Astrocyte (in vitro differentiated cells and primary cell): Measurements from ENCODE around the gene ITFG2. TPM values are rescaled to one million over a fixed set of nuclear protein-coding genes. Genes with fewer than 3 reads are reported as not detected.

Experiments
- DNase-seq: peaks from one replicate; pipeline ENCODE4 v3.0.0-alpha.2; 2010; ENCODE audit warnings: low read depth
- FAIRE-seq: peaks from 2 replicates; lab custom pipeline; 2011; peaks lifted over from hg19 to GRCh38; lab: Jason Lieb, UNC
- H2AFZ ChIP-seq: 2 replicates; pipeline ENCODE4 v1.6.0; 2012; ENCODE audit warnings: low read depth, low read length, inconsistent platforms
- H3K27ac ChIP-seq: 2 replicates; pipeline ENCODE4 v1.5.1; 2011; ENCODE audit warnings: low read depth, low read length, inconsistent platforms
- H3K27me3 ChIP-seq: 2 replicates; pipeline ENCODE4 v1.6.0; 2011; ENCODE audit warnings: low read length, inconsistent platforms; ENCODE audit not compliant: insufficient read depth
- H3K36me3 ChIP-seq: 2 replicates; pipeline ENCODE4 v1.5.1; 2011; ENCODE audit warnings: low read length, inconsistent platforms; ENCODE audit not compliant: insufficient read depth
- H3K4me1 ChIP-seq: 2 replicates; pipeline ENCODE4 v1.5.1; 2011; ENCODE audit warnings: low read length, inconsistent platforms; ENCODE audit not compliant: insufficient read depth
- H3K4me2 ChIP-seq: 2 replicates; pipeline ENCODE4 v1.6.0; 2012; ENCODE audit warnings: low read length, inconsistent platforms
- H3K4me3 ChIP-seq: 2 replicates; pipeline ENCODE4 v1.5.1; 2011; ENCODE audit warnings: low read depth, mild to moderate bottlenecking, low read length, inconsistent platforms; ENCODE audit not compliant: insufficient read depth
- H3K79me2 ChIP-seq: 2 replicates; pipeline ENCODE4 v1.6.0; 2012; ENCODE audit warnings: mild to moderate bottlenecking, low read length, inconsistent platforms; ENCODE audit not compliant: insufficient read depth
- H3K9ac ChIP-seq: 2 replicates; pipeline ENCODE4 v1.6.0; 2012; ENCODE audit warnings: mild to moderate bottlenecking, low read length, inconsistent platforms
- H3K9me3 ChIP-seq: 2 replicates; pipeline ENCODE4 v1.5.1; 2012; ENCODE audit warnings: low read depth, mild to moderate bottlenecking, low read length, inconsistent platforms; ENCODE audit not compliant: insufficient read depth
- H4K20me1 ChIP-seq: 2 replicates; pipeline ENCODE4 v1.6.0; 2012; ENCODE audit warnings: low read length, inconsistent platforms; ENCODE audit not compliant: insufficient read depth
- H3K27ac Mint-ChIP-seq: one replicate; pipeline ENCODE4 v1.8.0; 2021; ENCODE audit warnings: mild to moderate bottlenecking, mixed read lengths; ENCODE audit not compliant: unreplicated experiment
- H3K27me3 Mint-ChIP-seq: one replicate; pipeline ENCODE4 v1.8.0; 2021; ENCODE audit warnings: low read depth, mixed read lengths; ENCODE audit not compliant: unreplicated experiment
- H3K36me3 Mint-ChIP-seq: one replicate; pipeline ENCODE4 v1.8.0; 2021; ENCODE audit warnings: low read depth, mixed read lengths; ENCODE audit not compliant: unreplicated experiment
- H3K4me1 Mint-ChIP-seq: one replicate; pipeline ENCODE4 v1.8.0; 2021; ENCODE audit warnings: low read depth, mixed read lengths; ENCODE audit not compliant: unreplicated experiment
- H3K4me3 Mint-ChIP-seq: one replicate; pipeline ENCODE4 v1.8.0; 2021; ENCODE audit warnings: mild to moderate bottlenecking, moderate library complexity, mixed read lengths; ENCODE audit not compliant: unreplicated experiment
- H3K9me3 Mint-ChIP-seq: one replicate; pipeline ENCODE4 v1.8.0; 2021; ENCODE audit warnings: mild to moderate bottlenecking, mixed read lengths; ENCODE audit not compliant: unreplicated experiment
- CTCF ChIP-seq: IDR thresholded peaks from 2 replicates; pipeline ENCODE4 v1.5.1; 2011; ENCODE audit warnings: low read depth, mild to moderate bottlenecking, inconsistent platforms, low read length, moderate library complexity; ENCODE audit not compliant: insufficient read depth
- EZH2 ChIP-seq: IDR thresholded peaks from 2 replicates; pipeline ENCODE4 v1.6.1; 2012; ENCODE audit warnings: mild to moderate bottlenecking, low read length, inconsistent platforms; ENCODE audit not compliant: insufficient read depth
- total RNA-seq: library from RNA; stranded (reverse); gene quantifications from 2 replicates; pipeline ENCODE4 v1.2.1, GENCODE V29; 2021

The ITFG2 gene
- total RNA-seq, 1 donor from 2014 or later, result 20.2 TPM

GRCh38 chr12:2773199-2773875 lies 39.1 kb upstream of the ITFG2 start:
- H3K9ac ChIP-seq, result no peak overlapping the region
- FAIRE-seq (no peak), DNase-seq (no peak)
- H3K4me1 Mint-ChIP-seq, result no peaks in the 10 kb centered on the region
- H3K4me2 ChIP-seq, result no peak overlapping the region
- no peaks in the 10 kb centered on the region for H3K9me3 ChIP-seq
- TF ChIP-seq CTCF (no peak), EZH2 (no peak)
- no peak overlapping the region for H3K27ac Mint-ChIP-seq
- H3K79me2 ChIP-seq, result no peaks in the 10 kb centered on the region
- H3K9me3 Mint-ChIP-seq, result peaks cover 4% of the 10 kb centered on the region
- no peak overlapping the region for H3K27ac ChIP-seq
- H3K36me3 ChIP-seq, result no peaks in the 10 kb centered on the region
- H3K36me3 Mint-ChIP-seq, result peaks cover 7% of the 10 kb centered on the region
- no peak overlapping the region for H3K4me3 ChIP-seq
- H3K27me3 ChIP-seq, result peaks cover 17% of the 10 kb centered on the region
- no peaks in the 10 kb centered on the region for H4K20me1 ChIP-seq
- H3K27me3 Mint-ChIP-seq, result peaks cover 53% of the 10 kb centered on the region
- H3K4me1 ChIP-seq, result no peaks in the 10 kb centered on the region
- H3K4me3 Mint-ChIP-seq, result no peak overlapping the region
- H2AFZ ChIP-seq, result no peak overlapping the region

- Mint-ChIP-seq H3K4me3 (no peak overlapping the region), H3K27me3 (peaks cover 57% of the 10 kb centered on the region), H3K4me1 (no peaks in the 10 kb centered on the region), H3K36me3 (peaks cover 7% of the 10 kb centered on the region), H3K27ac (peak overlapping the region; percentile 41), H3K9me3 (peaks cover 4% of the 10 kb centered on the region)
- Histone ChIP-seq H3K4me1 (no peaks in the 10 kb centered on the region), H2AFZ (no peak overlapping the region), H3K9me3 (no peaks in the 10 kb centered on the region), H3K9ac (no peak overlapping the region), H3K36me3 (no peaks in the 10 kb centered on the region), H3K27ac (no peak overlapping the region), H3K79me2 (no peaks in the 10 kb centered on the region), H3K4me2 (no peak overlapping the region), H3K4me3 (no peak overlapping the region), H4K20me1 (no peaks in the 10 kb centered on the region), H3K27me3 (peaks cover 22% of the 10 kb centered on the region)
- TF ChIP-seq EZH2 (no peak), CTCF (no peak)
- no peak for DNase-seq
- no peak for FAIRE-seq
These were observed 37.0 kb upstream of the ITFG2 start for GRCh38 chr12:2775431-2775830.

GRCh38 chr12:2776129-2776806 lies 36.2 kb upstream of the ITFG2 start:
- H3K4me3 Mint-ChIP-seq, result no peak overlapping the region
- H3K36me3 Mint-ChIP-seq, result peaks cover 5% of the 10 kb centered on the region

More at GRCh38 chr12:2776129-2776806, 36.2 kb upstream of the ITFG2 start:
- no peaks in the 10 kb centered on the region for H3K9me3 ChIP-seq
- H3K27ac ChIP-seq, result no peak overlapping the region
- no peak for TF ChIP-seq CTCF
- TF ChIP-seq EZH2, result no peak
- no peak for DNase-seq
- Mint-ChIP-seq H3K9me3 (peaks cover 4% of the 10 kb centered on the region), H3K27me3 (peaks cover 54% of the 10 kb centered on the region), H3K4me1 (no peaks in the 10 kb centered on the region), H3K27ac (no peak overlapping the region)
- H3K9ac ChIP-seq, result no peak overlapping the region
- FAIRE-seq, result no peak
- H3K27me3 ChIP-seq, result peaks cover 22% of the 10 kb centered on the region
- no peaks in the 10 kb centered on the region for H3K4me1 ChIP-seq
- no peaks in the 10 kb centered on the region for H4K20me1 ChIP-seq
- no peak overlapping the region for H3K4me3 ChIP-seq
- H2AFZ ChIP-seq, result no peak overlapping the region
- H3K36me3 ChIP-seq, result no peaks in the 10 kb centered on the region
- H3K4me2 ChIP-seq, result no peak overlapping the region
- no peaks in the 10 kb centered on the region for H3K79me2 ChIP-seq
